Panc1 (cell line): ENCODE data around the gene KRAS. TPM values are rescaled to one million over a fixed set of nuclear protein-coding genes. Genes with fewer than 3 reads are reported as not detected.
"Not testable (repeated sequence)": the region's sequence is repeated elsewhere in the genome, so short reads cannot be mapped to it uniquely, and the experiment has no call there.

Experiments
- ATAC-seq: fragments of 200-7000 bp; cut with Tn5 transposase; 2 replicates; pipeline ENCODE4 v1.9.1; 2020; ENCODE audit warnings: mild to moderate bottlenecking, moderate library complexity
- BruUV-seq: library from RNA; stranded (reverse); fragments of 400-500 nt; replicated peaks from 2 replicates; lab custom pipeline; 2021; lab: Mats Ljungman, UMichigan
- CTCF ChIA-PET: fragments of 300-600 bp; sonication (Branson Sonifier 250); formaldehyde crosslinking; loops from one replicate; lab custom pipeline; 2022; ENCODE audit warnings: antibody characterized with exemption; lab: Charles Lee
- POLR2A ChIA-PET: fragments of 300-600 bp; sonication (Branson Sonifier 250); formaldehyde crosslinking; loops from one replicate; lab custom pipeline; 2022; ENCODE audit warnings: antibody characterized with exemption; lab: Charles Lee
- DNase-seq: peaks from one replicate; pipeline ENCODE4 v3.0.0-alpha.2; 2010; ENCODE audit warnings: low read depth, low spot score
- H3K27ac ChIP-seq: 2 replicates; pipeline ENCODE4 v1.5.1; 2011; ENCODE audit warnings: mild to moderate bottlenecking, low read length, inconsistent platforms
- H3K27me3 ChIP-seq: fragments of 200-500 bp; sonication (Bioruptor generic); 2 replicates; pipeline ENCODE4 v1.6.0; 2014; ENCODE audit warnings: low read length, inconsistent platforms; ENCODE audit not compliant: control insufficient read depth, insufficient read depth
- H3K36me3 ChIP-seq: fragments of 200-500 bp; sonication (Bioruptor generic); 2 replicates; pipeline ENCODE4 v1.5.1; 2014; ENCODE audit warnings: inconsistent platforms, mild to moderate bottlenecking, low read length, moderate library complexity; ENCODE audit not compliant: control insufficient read depth, insufficient read depth
- H3K4me1 ChIP-seq: 2 replicates; pipeline ENCODE4 v1.5.1; 2011; ENCODE audit warnings: inconsistent platforms, mild to moderate bottlenecking, low read length, moderate library complexity; ENCODE audit not compliant: control insufficient read depth, insufficient read depth
- H3K4me3 ChIP-seq, 2 experiments: 2 replicates each; pipeline ENCODE4 v1.5.1; 2011 to 2012; ENCODE audit warnings: low read depth in 2 of 2, low read length in 2 of 2, mild to moderate bottlenecking in 2 of 2, inconsistent platforms in 1 of 2, moderate library complexity in 1 of 2
- H3K9me3 ChIP-seq: fragments of 200-500 bp; sonication (Bioruptor generic); 2 replicates; pipeline ENCODE4 v1.5.1; 2014; ENCODE audit warnings: low read depth, mild to moderate bottlenecking, inconsistent platforms, low read length, moderate library complexity; ENCODE audit not compliant: control insufficient read depth, insufficient read depth
- CTCF ChIP-seq: fragments of 450-650 bp; IDR thresholded peaks from 2 replicates; pipeline ENCODE4 v1.5.1; 2017; ENCODE audit warnings: mild to moderate bottlenecking
- POLR2AphosphoS5 ChIP-seq: IDR thresholded peaks from 2 replicates; pipeline ENCODE4 v1.6.1; 2012; ENCODE audit warnings: mild to moderate bottlenecking, low read depth, low read length, moderate library complexity
- REST ChIP-seq, 2 experiments: IDR thresholded peaks; 2 replicates each; pipeline ENCODE4 v1.6.1; 2011 to 2012; ENCODE audit warnings: low read depth in 2 of 2, control low read depth in 1 of 2, low read length in 1 of 2, mild to moderate bottlenecking in 1 of 2, moderate library complexity in 1 of 2; ENCODE audit not compliant: insufficient read depth in 1 of 2
- SIN3A ChIP-seq: IDR thresholded peaks from 2 replicates; pipeline ENCODE4 v1.6.1; 2012; ENCODE audit warnings: low read depth, mild to moderate bottlenecking, low read length, moderate library complexity, borderline replicate concordance; ENCODE audit not compliant: insufficient read depth
- TCF7L2 ChIP-seq: IDR thresholded peaks from 2 replicates; pipeline ENCODE4 v1.6.1; 2011; ENCODE audit warnings: mild to moderate bottlenecking, low read depth, low read length, inconsistent platforms
- in situ Hi-C: cut with HindIII; loops from 2 replicates; pipeline ENCODE4 v1.10.0; 2016; ENCODE audit warnings: low sequenced_read_pairs, low pct_unique_long_range_greater_than_20kb
- intact Hi-C: fragments of 100-400 bp; cut with micrococcal nuclease; formaldehyde crosslinking; loops from one replicate; pipeline ENCODE4 v1.10.0; 2022; ENCODE audit not compliant: unreplicated experiment
- total RNA-seq: library from RNA; stranded (reverse); gene quantifications from one replicate; pipeline ENCODE4 v1.2.1, GENCODE V29; 2021; ENCODE audit not compliant: unreplicated experiment

Gene KRAS
- total RNA-seq, 1 experiment from 2014 or later, result 33.1 TPM

GRCh38 chr12:25295361-25295760, 44.6 kb upstream of the KRAS start:
- in situ Hi-C loops (no loop called here), intact Hi-C loops (no loop called here)
- H3K36me3 ChIP-seq, result no peaks in the 10 kb centered on the region
- H3K27ac ChIP-seq, result no peak overlapping the region
- no peaks in the 10 kb centered on the region for H3K9me3 ChIP-seq
- H3K27me3 ChIP-seq, result peaks cover 12% of the 10 kb centered on the region; the same call in 1 of the 2 replicates
- POLR2A ChIA-PET, result no interaction called here
- TF ChIP-seq TCF7L2 (no peak), POLR2AphosphoS5 (no peak), SIN3A (no peak), CTCF (no peak), REST (IDR thresholded peaks at IDR 0.05; ENCODE audit: insufficient read depth in 1 of 2, low read depth in 2 of 2, low read length in 1 of 2) (no peak)
- CTCF ChIA-PET, result no interaction called here
- ATAC-seq (no peak), DNase-seq (no peak)
- no TSS peak for BruUV-seq
- no peaks in the 10 kb centered on the region for H3K4me1 ChIP-seq
- H3K4me3 ChIP-seq, result no peak overlapping the region

- TF ChIP-seq POLR2AphosphoS5 (no peak), CTCF (no peak), TCF7L2 (no peak), REST (IDR thresholded peaks at IDR 0.05; ENCODE audit: insufficient read depth in 1 of 2, low read depth in 2 of 2, low read length in 1 of 2) (no peak), SIN3A (no peak)
- no peak overlapping the region for H3K27ac ChIP-seq
- ATAC-seq (no peak), DNase-seq (no peak)
- no peaks in the 10 kb centered on the region for H3K36me3 ChIP-seq
- BruUV-seq, result no TSS peak
- H3K9me3 ChIP-seq, result no peaks in the 10 kb centered on the region; the same call in 1 of the 2 replicates
- H3K27me3 ChIP-seq, result peaks cover 4% of the 10 kb centered on the region; the same call in 1 of the 2 replicates
- intact Hi-C loops, result no loop called here
- no peak overlapping the region for H3K4me3 ChIP-seq
- no peaks in the 10 kb centered on the region for H3K4me1 ChIP-seq
- in situ Hi-C loops, result no loop called here
- ChIA-PET CTCF (no interaction called here), POLR2A (no interaction called here)
Measured at GRCh38 chr12:25293653-25294052, 42.9 kb upstream of the KRAS start.

GRCh38 chr12:25292810-25293221, 42.1 kb upstream of the KRAS start:
- H3K4me1 ChIP-seq, DNase-seq, H3K36me3 ChIP-seq, BruUV-seq, H3K27ac ChIP-seq, POLR2A ChIA-PET, in situ Hi-C loops, H3K9me3 ChIP-seq, CTCF ChIA-PET, ATAC-seq, H3K27me3 ChIP-seq, H3K4me3 ChIP-seq, intact Hi-C loops: not testable (repeated sequence)
